ENCODE results near the gene SLC16A12.

DNA sequence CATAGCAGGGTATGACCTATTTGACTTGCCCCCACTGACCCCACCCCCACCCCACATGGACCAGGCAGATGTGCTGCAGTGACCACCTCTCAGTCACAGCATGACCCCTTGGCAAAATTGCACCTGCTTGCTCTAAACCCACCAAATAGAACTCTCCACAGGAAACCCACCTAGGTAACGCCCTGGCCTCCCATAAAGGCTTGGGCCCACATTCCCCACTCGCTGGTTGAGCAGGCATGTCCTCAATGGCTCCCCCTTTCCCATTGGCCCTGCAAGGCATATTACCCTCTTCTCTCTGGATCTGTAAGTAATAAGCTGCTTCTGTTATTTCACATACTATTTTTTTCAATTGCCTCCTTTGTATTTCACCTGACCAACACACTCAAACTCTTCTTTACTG is 140.3 kb downstream of the SLC16A12 start:
- TF ChIP-seq, protein P1, sequence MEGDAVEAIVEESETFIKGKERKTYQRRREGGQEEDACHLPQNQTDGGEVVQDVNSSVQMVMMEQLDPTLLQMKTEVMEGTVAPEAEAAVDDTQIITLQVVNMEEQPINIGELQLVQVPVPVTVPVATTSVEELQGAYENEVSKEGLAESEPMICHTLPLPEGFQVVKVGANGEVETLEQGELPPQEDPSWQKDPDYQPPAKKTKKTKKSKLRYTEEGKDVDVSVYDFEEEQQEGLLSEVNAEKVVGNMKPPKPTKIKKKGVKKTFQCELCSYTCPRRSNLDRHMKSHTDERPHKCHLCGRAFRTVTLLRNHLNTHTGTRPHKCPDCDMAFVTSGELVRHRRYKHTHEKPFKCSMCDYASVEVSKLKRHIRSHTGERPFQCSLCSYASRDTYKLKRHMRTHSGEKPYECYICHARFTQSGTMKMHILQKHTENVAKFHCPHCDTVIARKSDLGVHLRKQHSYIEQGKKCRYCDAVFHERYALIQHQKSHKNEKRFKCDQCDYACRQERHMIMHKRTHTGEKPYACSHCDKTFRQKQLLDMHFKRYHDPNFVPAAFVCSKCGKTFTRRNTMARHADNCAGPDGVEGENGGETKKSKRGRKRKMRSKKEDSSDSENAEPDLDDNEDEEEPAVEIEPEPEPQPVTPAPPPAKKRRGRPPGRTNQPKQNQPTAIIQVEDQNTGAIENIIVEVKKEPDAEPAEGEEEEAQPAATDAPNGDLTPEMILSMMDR (IDR thresholded peaks at IDR 0.05; ENCODE audit: low read length) = no peak
- TF ChIP-seq EZH2 (IDR thresholded peaks at IDR 0.05; ENCODE audit: borderline replicate concordance, low read length) = no peak

Data from OCI-LY1 (cell line).